Fibroblast of lung (primary cell): Measurements from ENCODE around the gene PEDS1.
"Not testable (repeated sequence)": the region's sequence is repeated elsewhere in the genome, so short reads cannot be mapped to it uniquely, and the experiment has no call there.

Source experiments
- EZH2 ChIP-seq: IDR thresholded peaks from 2 replicates; pipeline ENCODE4 v1.5.1; 2012; ENCODE audit warnings: low read length, control low read depth, mild to moderate bottlenecking; ENCODE audit errors: missing control alignments
- TF ChIP-seq, protein P1 (sequence below), 2 donors: IDR thresholded peaks in 1 of 2; conservative IDR thresholded peaks in 1 of 2; 1 replicate in 1 of 2; 2 replicates in 1 of 2; pipeline ENCODE4 v1.5.1; 2011 to 2012; ENCODE audit warnings: low read length in 2 of 2, control low read depth in 1 of 2, inconsistent platforms in 1 of 2, low read depth in 1 of 2, mild to moderate bottlenecking in 1 of 2

DNA sequence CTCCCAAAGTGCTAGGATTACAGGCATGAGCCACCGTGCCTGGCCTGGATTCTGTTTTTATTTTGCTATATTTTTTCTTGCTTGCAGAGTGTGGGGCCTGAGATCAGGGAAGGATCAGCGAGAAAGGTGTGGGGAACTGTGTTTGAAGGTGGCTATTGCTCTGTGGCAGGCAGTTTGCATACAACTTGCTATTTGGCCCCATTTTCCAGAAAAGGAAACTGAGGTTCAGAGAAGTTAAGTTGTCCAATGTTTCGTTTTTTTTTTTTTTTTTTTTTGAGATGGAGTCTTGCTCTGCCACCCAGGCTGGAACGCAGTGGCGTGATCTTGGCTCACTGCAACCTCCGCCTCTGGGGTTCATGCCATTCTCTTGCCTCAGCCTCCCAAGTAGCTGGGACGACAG is 8.0 kb upstream of the PEDS1 start:
- TF ChIP-seq, protein P1, sequence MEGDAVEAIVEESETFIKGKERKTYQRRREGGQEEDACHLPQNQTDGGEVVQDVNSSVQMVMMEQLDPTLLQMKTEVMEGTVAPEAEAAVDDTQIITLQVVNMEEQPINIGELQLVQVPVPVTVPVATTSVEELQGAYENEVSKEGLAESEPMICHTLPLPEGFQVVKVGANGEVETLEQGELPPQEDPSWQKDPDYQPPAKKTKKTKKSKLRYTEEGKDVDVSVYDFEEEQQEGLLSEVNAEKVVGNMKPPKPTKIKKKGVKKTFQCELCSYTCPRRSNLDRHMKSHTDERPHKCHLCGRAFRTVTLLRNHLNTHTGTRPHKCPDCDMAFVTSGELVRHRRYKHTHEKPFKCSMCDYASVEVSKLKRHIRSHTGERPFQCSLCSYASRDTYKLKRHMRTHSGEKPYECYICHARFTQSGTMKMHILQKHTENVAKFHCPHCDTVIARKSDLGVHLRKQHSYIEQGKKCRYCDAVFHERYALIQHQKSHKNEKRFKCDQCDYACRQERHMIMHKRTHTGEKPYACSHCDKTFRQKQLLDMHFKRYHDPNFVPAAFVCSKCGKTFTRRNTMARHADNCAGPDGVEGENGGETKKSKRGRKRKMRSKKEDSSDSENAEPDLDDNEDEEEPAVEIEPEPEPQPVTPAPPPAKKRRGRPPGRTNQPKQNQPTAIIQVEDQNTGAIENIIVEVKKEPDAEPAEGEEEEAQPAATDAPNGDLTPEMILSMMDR (conservative IDR thresholded peaks at IDR 0.05 in 1 of 2, IDR thresholded peaks at IDR 0.05 in 1 of 2; ENCODE audit: low read depth in 1 of 2, low read length in 2 of 2), result not testable (repeated sequence)
- TF ChIP-seq EZH2, result not testable (repeated sequence)
